GM12878 (cell line): ENCODE data around the gene PROCA1. TPM values are rescaled to one million over a fixed set of nuclear protein-coding genes. Genes with fewer than 3 reads are reported as not detected.
A peak's percentile ranks its signal among the peaks of the same experiment; 100 is the strongest.

Source experiments
- ATAC-seq: fragments of 200-7000 bp; cut with Tn5 transposase; 3 replicates; pipeline ENCODE4 v1.9.1; 2020; ENCODE audit warnings: mild to moderate bottlenecking, moderate library complexity
- BruUV-seq: library from RNA; stranded (reverse); fragments of 400-500 nt; replicated peaks from 2 replicates; lab custom pipeline; 2021; lab: Mats Ljungman, UMichigan
- CTCF ChIA-PET: fragments of 300-600 bp; sonication (Branson Sonifier 250); formaldehyde crosslinking; extraction: SDS; loops from one replicate; lab custom pipeline; 2021; ENCODE audit warnings: inconsistent platforms; lab: Yijun Ruan, JAX
- POLR2A ChIA-PET: fragments of 350-600 bp; formaldehyde crosslinking; extraction: SDS; loops from one replicate; lab custom pipeline; 2021; ENCODE audit warnings: inconsistent platforms; lab: Charles Lee
- RAD21 ChIA-PET: fragments of 300-600 bp; sonication (Branson Sonifier 250); formaldehyde crosslinking; loops from one replicate; lab custom pipeline; 2023; ENCODE audit warnings: antibody characterized with exemption; ENCODE audit not compliant: unreplicated experiment; lab: Charles Lee
- SMC1A ChIA-PET: fragments of 300-600 bp; sonication (Branson Sonifier 250); formaldehyde crosslinking; loops from one replicate; lab custom pipeline; 2023; ENCODE audit not compliant: unreplicated experiment, uncharacterized antibody; lab: Charles Lee
- DNase-seq: peaks from one replicate; pipeline ENCODE4 v3.0.0-alpha.2; 2011; ENCODE audit warnings: low read depth, low spot score
- FAIRE-seq: peaks from 3 replicates; lab custom pipeline; 2011; peaks lifted over from hg19 to GRCh38; lab: Jason Lieb, UNC
- H2AFZ ChIP-seq: 2 replicates; pipeline ENCODE4 v1.6.0; 2011; ENCODE audit warnings: low read depth, low read length, control low read depth; ENCODE audit not compliant: control insufficient read depth
- H3K27ac ChIP-seq: 2 replicates; pipeline ENCODE4 v1.5.1; 2011; ENCODE audit warnings: control low read depth; ENCODE audit not compliant: control insufficient read depth, insufficient read depth
- H3K27me3 ChIP-seq, 2 experiments: replicated peaks in 1 of 2; 2 replicates each; pipeline versions ENCODE4 v1.6.0 to v1.6.1; 2011; ENCODE audit warnings: low read length in 1 of 2; ENCODE audit not compliant: control insufficient read depth in 2 of 2, insufficient read depth in 2 of 2
- H3K36me3 ChIP-seq, 2 experiments: 2 replicates each; pipeline ENCODE4 v1.5.1; 2011; ENCODE audit warnings: low read length in 1 of 2; ENCODE audit not compliant: control insufficient read depth in 2 of 2, insufficient read depth in 2 of 2
- H3K4me1 ChIP-seq: 2 replicates; pipeline ENCODE4 v1.6.1; 2011; ENCODE audit warnings: mild to moderate bottlenecking, low read length, moderate library complexity, mixed read lengths; ENCODE audit not compliant: control insufficient read depth, insufficient read depth
- H3K4me2 ChIP-seq: 2 replicates; pipeline ENCODE4 v1.6.0; 2011; ENCODE audit warnings: control low read depth; ENCODE audit not compliant: control insufficient read depth, insufficient read depth
- H3K4me3 ChIP-seq: fragments of 200-600 bp; sonication (generic); 2 replicates; pipeline ENCODE4 v1.5.1; 2016
- H3K79me2 ChIP-seq: 2 replicates; pipeline ENCODE4 v1.6.0; 2011; ENCODE audit warnings: low read length; ENCODE audit not compliant: control insufficient read depth, insufficient read depth
- H3K9ac ChIP-seq: 2 replicates; pipeline ENCODE4 v1.8.0; 2011; ENCODE audit warnings: low read length, control low read depth, mixed read lengths; ENCODE audit not compliant: control insufficient read depth, insufficient read depth
- H3K9me3 ChIP-seq: replicated peaks from 3 replicates; pipeline ENCODE4 v1.5.1; 2011; ENCODE audit warnings: mild to moderate bottlenecking, low read length; ENCODE audit not compliant: control insufficient read depth, insufficient read depth
- H4K20me1 ChIP-seq: 2 replicates; pipeline ENCODE4 v1.6.0; 2011; ENCODE audit not compliant: control insufficient read depth, insufficient read depth
- ATF2 ChIP-seq: IDR thresholded peaks from 2 replicates; pipeline ENCODE4 v1.6.1; 2012; ENCODE audit warnings: low read length, inconsistent platforms
- BCL11A ChIP-seq: IDR thresholded peaks from 2 replicates; pipeline ENCODE4 v1.6.1; 2011; ENCODE audit warnings: low read depth, low read length
- CBFB ChIP-seq: IDR thresholded peaks from 2 replicates; pipeline ENCODE4 v1.6.1; 2016; ENCODE audit warnings: antibody characterized with exemption, low read depth
- CHD1 ChIP-seq: IDR thresholded peaks from 2 replicates; pipeline ENCODE4 v1.6.1; 2012; ENCODE audit warnings: low read depth, low read length, improper control_type of control experiment
- GATAD2B ChIP-seq: fragments of 450-650 bp; conservative IDR thresholded peaks from 2 replicates; pipeline ENCODE4 v1.6.1; 2017; ENCODE audit warnings: low read depth, mild to moderate bottlenecking, moderate library complexity
- HDGF ChIP-seq: fragments of 450-650 bp; IDR thresholded peaks from 2 replicates; pipeline ENCODE4 v1.6.1; 2016; ENCODE audit warnings: antibody characterized with exemption
- MXI1 ChIP-seq: fragments of 150-350 bp; IDR thresholded peaks from 2 replicates; pipeline ENCODE4 v1.6.1; 2011; ENCODE audit warnings: low read depth, mild to moderate bottlenecking, inconsistent platforms, low read length, improper control_type of control experiment
- RAD51 ChIP-seq: fragments of 450-650 bp; IDR thresholded peaks from 2 replicates; pipeline ENCODE4 v1.6.1; 2016; ENCODE audit warnings: moderate library complexity, mild to moderate bottlenecking, inconsistent platforms
- RB1 ChIP-seq: fragments of 450-650 bp; formaldehyde crosslinking; IDR thresholded peaks from 2 replicates; pipeline ENCODE4 v1.6.1; 2017; ENCODE audit warnings: mild to moderate bottlenecking, borderline replicate concordance
- SMAD5 ChIP-seq: IDR thresholded peaks from 2 replicates; pipeline ENCODE4 v1.6.1; 2016; ENCODE audit warnings: antibody characterized with exemption, low read depth
- STAT1 ChIP-seq: fragments of 450-650 bp; conservative IDR thresholded peaks from 2 replicates; pipeline ENCODE4 v1.6.1; 2014; ENCODE audit warnings: antibody characterized with exemption, mild to moderate bottlenecking
- TBL1XR1 ChIP-seq: IDR thresholded peaks from 2 replicates; pipeline ENCODE4 v1.6.1; 2012; ENCODE audit warnings: low read depth, low read length, improper control_type of control experiment
- ZBED1 ChIP-seq: IDR thresholded peaks from 2 replicates; pipeline ENCODE4 v1.6.1; 2016; ENCODE audit warnings: borderline replicate concordance
- WGBS: methylation state at CpG from one replicate; pipeline ENCODE4 v1.1.6; 2016; ENCODE audit warnings: low lambda C conversion rate; ENCODE audit not compliant: insufficient replicate concordance, insufficient coverage; ENCODE audit errors: missing lambda C conversion rate; 5-methylcytosine and 5-hydroxymethylcytosine counted together
- in situ Hi-C: fragments of 300-500 bp; cut with MboI; formaldehyde crosslinking; loops from 9 replicates; pipeline ENCODE4 v1.14.3; 2018; ENCODE audit warnings: mixed read lengths
- intact Hi-C: fragments of 100-400 bp; cut with micrococcal nuclease; formaldehyde crosslinking; loops from one replicate; pipeline ENCODE4 v1.14.2; 2022; ENCODE audit not compliant: unreplicated experiment
- polyA plus RNA-seq, 11 experiments: library from polyadenylated mRNA; depleted of rRNA in 4 of 11; unstranded in 6 of 11; stranded (reverse) in 5 of 11; fragments of >200 nt; fragmentation: Nextera tagmentation in 4 of 11; fragmentation: Illumina TruSeq in 1 of 11; extraction: Ambion mirVana in 4 of 11; extraction: Trizol in 1 of 11; gene quantifications; 1 replicate in 1 of 11; 2 replicates in 10 of 11; pipeline versions ENCODE4 v1.2.1 to v1.2.3, GENCODE V29; 2011 to 2016; ENCODE audit warnings: inconsistent platforms in 2 of 11, missing spikeins in 2 of 11, low read depth in 1 of 11
- total RNA-seq, 4 experiments: library from RNA; depleted of rRNA in 3 of 4; stranded (reverse); fragments of >200 nt in 3 of 4; fragmentation: Illumina TruSeq in 1 of 4; extraction: Trizol in 1 of 4; gene quantifications; 2 replicates each; pipeline versions ENCODE4 v1.2.1 to v1.2.3, GENCODE V29; 2013 to 2021

PROCA1 gene
- total and polyA plus RNA-seq, 10 of the 15 experiments (the other 5 are each of a cell fraction or from before 2014, with no cell fraction given), result 0.35 to 4.8 (median 1.4) TPM

DNA sequence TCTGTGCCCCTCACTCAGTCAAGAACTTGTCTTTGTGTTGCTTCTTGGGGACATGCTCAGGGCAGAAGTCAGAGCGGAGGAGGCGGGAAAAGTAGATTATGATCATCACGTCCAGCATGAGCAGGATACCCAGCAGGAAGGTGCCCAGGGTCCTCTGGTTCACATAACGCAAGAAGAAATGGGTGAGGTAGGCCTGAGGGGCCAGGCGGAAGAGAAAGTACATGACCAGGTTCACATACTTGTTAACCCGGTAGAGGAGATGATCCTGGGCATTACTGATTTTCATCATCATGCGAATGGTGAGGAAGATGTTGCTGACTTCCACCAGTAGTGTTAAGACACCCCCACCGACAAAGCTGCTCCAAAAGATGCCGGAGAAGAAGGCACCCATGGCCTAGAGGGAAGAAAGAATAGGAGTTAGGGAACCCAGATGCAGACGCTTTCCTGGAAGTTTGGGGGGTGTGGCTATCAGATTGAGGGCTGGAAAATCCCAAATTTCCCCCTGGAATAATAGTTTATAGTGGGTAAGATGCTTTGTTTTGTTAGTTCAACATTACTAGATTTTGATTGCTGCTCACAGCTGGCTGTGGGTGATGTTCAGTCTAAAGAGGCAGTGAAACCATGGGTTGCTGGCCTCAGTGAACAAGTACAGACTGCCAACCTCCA lies 12.9 kb upstream of the PROCA1 start:
- POLR2A ChIA-PET, result interaction anchor here (0.9 to 17.2 kb wide), 4 partner anchors 12 to 79 kb away, joined by 3 to 485 read pairs (median 18); partner anchors contain the start of genes BLTP2, PROCA1 and TRAF4
- intact Hi-C loops, result loop anchor here (5.0 to 10.0 kb wide), 2 partner anchors 118 to 390 kb away; partner anchors contain the start of gene FAM222B
- Histone ChIP-seq H4K20me1 (no peaks in the 10 kb centered on the region), H3K79me2 (peaks cover 42% of the 10 kb centered on the region), H3K4me2 (peak overlapping the region; percentile 82), H3K27me3 (no peaks in the 10 kb centered on the region), H3K27ac (0 out of 2 replicates have a peak overlapping the region, but pooled peaks have one; percentile 4), H3K9me3 (no peaks in the 10 kb centered on the region), H3K4me3 (peak overlapping the region; percentile 72; the same call in 1 of the 2 replicates), H2AFZ (no peak overlapping the region), H3K9ac (no peak overlapping the region), H3K36me3 (peaks cover 12 to 20% of the 10 kb centered on the region in 2 experiments; a peak in 3 of 4 replicates), H3K4me1 (peaks cover 23% of the 10 kb centered on the region)
- 29% methylated on average over 10 of the region's 10 CpGs for WGBS
- CTCF ChIA-PET, result interaction anchor here (1.0 to 12.6 kb wide), 4 partner anchors 24 to 241 kb away, joined by 3 to 394 read pairs (median 92); partner anchors contain the start of gene BLTP2
- FAIRE-seq, result no peak
- DNase-seq, result no peak
- in situ Hi-C loops, result loop anchor here (25.0 kb wide), 1 partner anchor 1262 kb away; the partner anchor contains the start of gene KSR1
- no peak; the same call in 2 of the 3 replicates for ATAC-seq
- BruUV-seq, result TSS peak; percentile 56
- SMC1A ChIA-PET, result interaction anchor here (0.7 to 11.3 kb wide), 8 partner anchors 9 to 1423 kb away, joined by 3 to 326 read pairs (median 3); partner anchors contain the start of genes BLTP2, PROCA1 and TRAF4
- TF ChIP-seq STAT1, result no peak
- 0 out of 2 replicates have a peak, but pooled peaks have one; percentile 34 for TF ChIP-seq RB1
- TF ChIP-seq BCL11A, result no peak
- no peak for TF ChIP-seq GATAD2B
- TF ChIP-seq SMAD5, result peak; percentile 70
- TF ChIP-seq MXI1, result no peak
- peak; percentile 9; the same call in 1 of the 2 replicates for TF ChIP-seq ZBED1
- no peak for TF ChIP-seq ATF2
- no peak for TF ChIP-seq CBFB
- 0 out of 2 replicates have a peak, but pooled peaks have one; percentile 19 for TF ChIP-seq HDGF
- no peak for TF ChIP-seq RAD51
- TF ChIP-seq TBL1XR1, result no peak
- TF ChIP-seq CHD1, result no peak
- RAD21 ChIA-PET, result interaction anchor here (1.0 to 6.8 kb wide), 8 partner anchors 11 to 229 kb away, joined by 3 to 375 read pairs (median 5); partner anchors contain the start of genes BLTP2, FLOT2, PROCA1 and TRAF4
